Urinary bladder (tissue), 4 donors: ENCODE measurements around the gene PDE9A. TPM values are rescaled to one million over a fixed set of nuclear protein-coding genes. Genes with fewer than 3 reads are reported as not detected.

Experiments used
- DNase-seq: peaks from one replicate; pipeline ENCODE4 v3.0.0-alpha.2; 2015; ENCODE audit errors: extremely low spot score
- H3K27ac ChIP-seq: one replicate; pipeline ENCODE4 v1.5.1; 2013; ENCODE audit warnings: low read depth, mild to moderate bottlenecking, moderate library complexity
- H3K36me3 ChIP-seq: one replicate; pipeline ENCODE4 v1.6.1; 2013; ENCODE audit warnings: mild to moderate bottlenecking, moderate library complexity; ENCODE audit not compliant: insufficient read depth
- H3K4me1 ChIP-seq: one replicate; pipeline ENCODE4 v1.6.1; 2013; ENCODE audit warnings: mild to moderate bottlenecking, moderate library complexity; ENCODE audit not compliant: insufficient read depth
- H3K4me3 ChIP-seq: one replicate; pipeline ENCODE4 v1.5.1; 2013; ENCODE audit warnings: low read depth, low read length
- WGBS: extraction: QIAGEN DNeasy Blood & Tissue Kit; methylation state at CpG from one replicate; pipeline ENCODE4 v1.1.7; 2013; 5-methylcytosine and 5-hydroxymethylcytosine counted together
- polyA plus RNA-seq: library from polyadenylated mRNA; stranded (reverse); fragments of 200-250 nt; gene quantifications from one replicate; pipeline ENCODE4 v1.2.3, GENCODE V29; 2013
- total RNA-seq: library from RNA; depleted of rRNA; stranded (reverse); fragments of >200 nt; gene quantifications from one replicate; pipeline ENCODE4 v1.2.3, GENCODE V29; 2014
- donor health status: healthy with polysubstance abuse.
- donor health status: healthy.

The PDE9A gene
- total and polyA plus RNA-seq, 2 donors, result 13.5 to 33.2 TPM

- DNase-seq, result no peak
- no peak overlapping the region for H3K27ac ChIP-seq
- 98% methylated on average over 1 of the region's 1 CpG for WGBS
- no peak overlapping the region for H3K4me3 ChIP-seq
- H3K36me3 ChIP-seq, result no peaks in the 10 kb centered on the region
- H3K4me1 ChIP-seq, result no peaks in the 10 kb centered on the region
Measured at GRCh38 chr21:42764883-42765282, 111.5 kb downstream of the PDE9A start.

GRCh38 chr21:42765656-42766055 is 112.2 kb downstream of the PDE9A start:
- H3K4me1 ChIP-seq, result no peaks in the 10 kb centered on the region
- no peak for DNase-seq
- no peak overlapping the region for H3K4me3 ChIP-seq
- H3K27ac ChIP-seq, result no peak overlapping the region
- 95% methylated on average over 4 of the region's 4 CpGs for WGBS
- H3K36me3 ChIP-seq, result no peaks in the 10 kb centered on the region

- WGBS, result 82% methylated on average over 27 of the region's 27 CpGs
- no peak for DNase-seq
- no peaks in the 10 kb centered on the region for H3K4me1 ChIP-seq
- no peaks in the 10 kb centered on the region for H3K36me3 ChIP-seq
- H3K4me3 ChIP-seq, result no peak overlapping the region
- H3K27ac ChIP-seq, result no peak overlapping the region
Measured at GRCh38 chr21:42766739-42767560, 113.5 kb downstream of the PDE9A start.

DNA sequence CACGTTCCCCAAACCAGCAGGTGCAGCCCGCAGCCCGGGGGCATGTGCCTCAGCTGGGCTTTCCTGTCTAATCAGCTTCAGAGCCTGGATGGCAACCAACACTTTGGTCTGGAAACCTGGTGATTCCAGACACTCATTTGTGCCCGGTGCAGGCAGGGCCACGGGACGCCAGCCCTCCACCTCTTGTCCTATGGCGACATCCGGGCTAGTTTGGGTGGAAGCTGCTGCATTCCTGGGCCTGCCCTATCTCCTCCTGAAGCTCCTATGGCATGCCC is 114.1 kb downstream of the PDE9A start:
- H3K4me3 ChIP-seq, result no peak overlapping the region
- H3K36me3 ChIP-seq, result no peaks in the 10 kb centered on the region
- H3K27ac ChIP-seq, result no peak overlapping the region
- H3K4me1 ChIP-seq, result no peaks in the 10 kb centered on the region
- WGBS, result 94% methylated on average over 8 of the region's 8 CpGs
- no peak for DNase-seq

DNA sequence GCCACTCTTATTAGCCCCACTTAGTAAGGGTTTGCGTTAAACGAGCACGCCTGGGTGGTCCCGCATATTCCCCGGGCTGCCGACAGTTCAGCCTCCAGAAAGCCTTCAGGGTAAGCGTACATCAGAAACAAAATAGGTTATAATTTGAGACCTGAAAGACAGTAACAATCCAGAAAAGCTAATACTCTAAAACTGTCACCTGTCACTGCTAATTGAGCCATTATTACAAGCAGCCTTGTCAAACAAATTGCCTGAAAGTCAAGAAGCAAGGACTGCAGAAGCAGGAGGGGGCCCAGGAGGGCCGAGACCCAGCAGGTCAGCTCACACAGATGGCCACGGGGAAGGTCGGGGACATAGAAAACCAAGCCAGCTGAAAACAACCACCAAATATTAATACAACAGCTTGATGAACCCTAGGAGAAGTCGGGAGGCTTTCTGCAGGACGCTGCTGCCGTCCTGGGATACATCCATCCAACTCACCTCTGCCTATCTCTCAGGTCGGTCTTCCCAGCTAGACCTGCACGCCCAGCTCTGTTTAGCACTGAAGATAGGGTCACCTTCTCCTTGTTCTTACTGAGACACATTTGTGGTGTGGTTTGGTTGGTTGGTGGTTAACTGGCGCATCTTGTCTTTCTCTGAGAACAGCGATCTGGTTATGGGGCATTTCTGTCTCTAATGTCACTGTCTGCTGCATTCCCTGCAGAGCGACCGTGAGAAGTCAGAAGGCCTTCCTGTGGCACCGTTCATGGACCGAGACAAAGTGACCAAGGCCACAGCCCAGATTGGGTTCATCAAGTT is 115.1 kb downstream of the PDE9A start:
- no peak overlapping the region for H3K4me3 ChIP-seq
- H3K27ac ChIP-seq, result no peak overlapping the region
- no peak for DNase-seq
- H3K4me1 ChIP-seq, result no peaks in the 10 kb centered on the region
- 93% methylated on average over 21 of the region's 21 CpGs for WGBS
- H3K36me3 ChIP-seq, result no peaks in the 10 kb centered on the region

DNA sequence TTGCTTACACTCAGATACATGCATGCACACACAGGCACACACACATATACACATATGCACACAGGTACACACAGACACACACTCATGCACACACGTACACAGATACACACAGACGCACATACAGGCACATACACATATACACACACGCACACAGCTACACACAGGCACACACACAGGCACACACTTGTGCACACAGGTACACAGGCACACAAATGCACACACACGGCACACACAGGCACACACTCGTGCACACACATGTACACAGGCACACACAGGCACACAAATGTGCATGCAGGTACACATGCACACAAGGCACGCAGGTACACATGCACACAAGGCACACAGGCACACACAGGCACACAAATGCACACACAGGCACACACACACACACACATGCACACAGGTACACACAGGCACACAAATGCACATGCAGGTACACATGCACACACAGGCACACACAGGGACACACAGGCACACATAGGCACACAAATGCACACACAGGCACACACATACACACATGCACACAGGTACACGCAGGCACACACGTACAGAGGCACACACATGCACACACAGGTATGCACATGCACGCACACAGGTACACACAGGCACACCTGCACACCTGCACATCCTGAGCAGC is 115.9 kb downstream of the PDE9A start:
- Histone ChIP-seq H3K27ac (no peak overlapping the region), H3K4me3 (no peak overlapping the region), H3K36me3 (no peaks in the 10 kb centered on the region), H3K4me1 (no peaks in the 10 kb centered on the region)
- no peak for DNase-seq
- WGBS, result 79% methylated on average over 9 of the region's 9 CpGs

- no peak for DNase-seq
- H3K36me3 ChIP-seq, result no peaks in the 10 kb centered on the region
- no peak overlapping the region for H3K27ac ChIP-seq
- 92% methylated on average over 28 of the region's 28 CpGs for WGBS
- H3K4me3 ChIP-seq, result no peak overlapping the region
- no peaks in the 10 kb centered on the region for H3K4me1 ChIP-seq
Measured at GRCh38 chr21:42769820-42770716, 116.6 kb downstream of the PDE9A start.

GRCh38 chr21:42770717-42771502 is 117.5 kb downstream of the PDE9A start:
- Histone ChIP-seq H3K4me1 (no peaks in the 10 kb centered on the region), H3K36me3 (no peaks in the 10 kb centered on the region), H3K4me3 (no peak overlapping the region), H3K27ac (no peak overlapping the region)
- DNase-seq, result no peak
- WGBS, result 94% methylated on average over 27 of the region's 27 CpGs

GRCh38 chr21:42771503-42771805 is 118.0 kb downstream of the PDE9A start:
- no peaks in the 10 kb centered on the region for H3K4me1 ChIP-seq
- H3K36me3 ChIP-seq, result no peaks in the 10 kb centered on the region
- no peak for DNase-seq
- 95% methylated on average over 12 of the region's 12 CpGs for WGBS
- H3K4me3 ChIP-seq, result no peak overlapping the region
- no peak overlapping the region for H3K27ac ChIP-seq

DNA sequence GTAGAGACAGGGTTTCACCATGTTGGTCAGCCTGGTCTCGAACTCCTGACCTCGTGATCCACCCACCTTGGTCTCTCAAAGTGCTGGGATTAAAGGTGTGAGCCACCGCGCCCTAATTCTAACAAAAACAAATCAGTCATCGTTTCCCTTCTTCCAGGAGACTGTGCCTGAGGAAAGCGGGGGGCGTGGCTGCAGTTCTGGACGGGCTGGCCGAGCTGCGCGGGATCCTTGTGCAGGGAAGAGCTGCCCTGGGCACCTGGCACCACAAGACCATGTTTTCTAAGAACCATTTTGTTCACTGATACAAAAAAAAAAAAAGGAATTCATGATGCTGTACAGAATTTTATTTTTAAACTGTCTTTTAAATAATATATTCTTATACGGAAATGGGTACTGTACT is 121.7 kb downstream of the PDE9A start:
- no peaks in the 10 kb centered on the region for H3K4me1 ChIP-seq
- H3K27ac ChIP-seq, result no peak overlapping the region
- WGBS, result 95% methylated on average over 12 of the region's 12 CpGs
- no peaks in the 10 kb centered on the region for H3K36me3 ChIP-seq
- no peak overlapping the region for H3K4me3 ChIP-seq
- DNase-seq, result no peak

- no peaks in the 10 kb centered on the region for H3K36me3 ChIP-seq
- DNase-seq, result no peak
- 90% methylated on average over 13 of the region's 13 CpGs for WGBS
- no peaks in the 10 kb centered on the region for H3K4me1 ChIP-seq
- no peak overlapping the region for H3K4me3 ChIP-seq
- no peak overlapping the region for H3K27ac ChIP-seq
Measured at GRCh38 chr21:42775891-42776290, 122.5 kb downstream of the PDE9A start.

- H3K27ac ChIP-seq, result no peak overlapping the region
- DNase-seq, result no peak
- WGBS, result 85% methylated on average over 18 of the region's 18 CpGs
- H3K4me3 ChIP-seq, result no peak overlapping the region
- no peaks in the 10 kb centered on the region for H3K4me1 ChIP-seq
- H3K36me3 ChIP-seq, result no peaks in the 10 kb centered on the region
Measured at GRCh38 chr21:42777064-42777756, 123.8 kb downstream of the PDE9A start.
